Endothelial cell (in vitro differentiated cells): Measurements from ENCODE around the gene MBTPS2. TPM values are rescaled to one million over a fixed set of nuclear protein-coding genes. Genes with fewer than 3 reads are reported as not detected.

Source experiments
- DNase-seq: peaks from one replicate; pipeline ENCODE4 v3.0.0; 2021; ENCODE audit warnings: low spot score
- H3K27ac Mint-ChIP-seq: one replicate; pipeline ENCODE4 v1.8.0; 2021; ENCODE audit warnings: mixed read lengths, inconsistent platforms; ENCODE audit not compliant: unreplicated experiment
- H3K27me3 Mint-ChIP-seq: one replicate; pipeline ENCODE4 v1.8.0; 2021; ENCODE audit warnings: mild to moderate bottlenecking, moderate library complexity, mixed read lengths, inconsistent platforms; ENCODE audit not compliant: unreplicated experiment
- H3K36me3 Mint-ChIP-seq: one replicate; pipeline ENCODE4 v1.8.0; 2021; ENCODE audit warnings: mild to moderate bottlenecking, low read depth, mixed read lengths, inconsistent platforms; ENCODE audit not compliant: unreplicated experiment
- H3K4me1 Mint-ChIP-seq: one replicate; pipeline ENCODE4 v1.8.0; 2021; ENCODE audit warnings: mild to moderate bottlenecking, mixed read lengths, inconsistent platforms; ENCODE audit not compliant: unreplicated experiment
- H3K4me3 Mint-ChIP-seq: one replicate; pipeline ENCODE4 v1.8.0; 2021; ENCODE audit warnings: mild to moderate bottlenecking, mixed read lengths, inconsistent platforms; ENCODE audit not compliant: unreplicated experiment
- H3K9me3 Mint-ChIP-seq: one replicate; pipeline ENCODE4 v1.8.0; 2021; ENCODE audit warnings: mixed read lengths, inconsistent platforms; ENCODE audit not compliant: unreplicated experiment
- CTCF ChIP-seq: fragments of 200-600 bp; sonication (generic); IDR thresholded peaks from one replicate; pipeline ENCODE4 v1.5.0; 2021; ENCODE audit warnings: antibody characterized with exemption; ENCODE audit not compliant: unreplicated experiment
- total RNA-seq: library from RNA; stranded (reverse); fragmentation: NEBNext Ultra II Directional; extraction: Animal tissue kit (Norgen Biotek cat#: 25700); gene quantifications from one replicate; pipeline ENCODE4 v1.2.1, GENCODE V29; 2021; ENCODE audit not compliant: unreplicated experiment

Gene MBTPS2
- total RNA-seq, 1 donor from 2014 or later, result 9.4 TPM

GRCh38 chrX:21926527-21927278, 87.3 kb downstream of the MBTPS2 start:
- no peak overlapping the region for H3K27ac Mint-ChIP-seq
- H3K27me3 Mint-ChIP-seq, result peaks cover 2% of the 10 kb centered on the region
- H3K9me3 Mint-ChIP-seq, result no peaks in the 10 kb centered on the region
- no peaks in the 10 kb centered on the region for H3K4me1 Mint-ChIP-seq
- H3K4me3 Mint-ChIP-seq, result no peak overlapping the region
- TF ChIP-seq CTCF, result no peak
- H3K36me3 Mint-ChIP-seq, result no peaks in the 10 kb centered on the region
- no peak for DNase-seq

DNA sequence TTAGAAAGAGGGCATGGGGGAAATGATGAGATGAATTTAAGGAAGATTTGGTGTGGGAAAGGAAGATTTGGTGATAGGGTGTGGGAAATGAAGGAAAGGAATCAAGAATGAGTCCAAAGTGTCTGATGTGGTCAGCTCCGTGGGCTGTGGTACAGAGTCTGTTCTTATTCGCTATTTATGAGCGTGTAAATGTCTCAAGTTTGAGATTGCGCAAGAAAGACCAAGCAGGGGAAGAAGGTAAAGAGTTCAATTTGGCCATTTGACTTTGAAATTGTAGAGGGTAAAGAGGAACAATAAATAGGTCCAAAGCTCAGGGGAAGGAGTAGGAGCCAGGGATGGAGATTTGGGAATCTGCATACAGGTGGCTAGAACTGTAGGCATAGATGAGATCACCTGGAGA, 89.8 kb downstream of the MBTPS2 start:
- no peak for TF ChIP-seq CTCF
- Mint-ChIP-seq H3K27ac (no peak overlapping the region), H3K9me3 (no peaks in the 10 kb centered on the region), H3K36me3 (no peaks in the 10 kb centered on the region), H3K4me3 (no peak overlapping the region), H3K27me3 (peaks cover 4% of the 10 kb centered on the region), H3K4me1 (no peaks in the 10 kb centered on the region)
- DNase-seq, result no peak

GRCh38 chrX:21930986-21931385, 91.6 kb downstream of the MBTPS2 start:
- H3K36me3 Mint-ChIP-seq, result no peaks in the 10 kb centered on the region
- peaks cover 4% of the 10 kb centered on the region for H3K27me3 Mint-ChIP-seq
- H3K4me1 Mint-ChIP-seq, result no peaks in the 10 kb centered on the region
- no peak for DNase-seq
- TF ChIP-seq CTCF, result no peak
- no peaks in the 10 kb centered on the region for H3K9me3 Mint-ChIP-seq
- H3K4me3 Mint-ChIP-seq, result no peak overlapping the region
- no peak overlapping the region for H3K27ac Mint-ChIP-seq

GRCh38 chrX:21932292-21933002, 93.0 kb downstream of the MBTPS2 start:
- H3K27me3 Mint-ChIP-seq, result peaks cover 2% of the 10 kb centered on the region
- DNase-seq, result no peak
- no peak overlapping the region for H3K27ac Mint-ChIP-seq
- no peaks in the 10 kb centered on the region for H3K4me1 Mint-ChIP-seq
- no peaks in the 10 kb centered on the region for H3K36me3 Mint-ChIP-seq
- no peak for TF ChIP-seq CTCF
- H3K9me3 Mint-ChIP-seq, result no peaks in the 10 kb centered on the region
- H3K4me3 Mint-ChIP-seq, result no peak overlapping the region

- TF ChIP-seq CTCF, result no peak
- Mint-ChIP-seq H3K4me1 (no peaks in the 10 kb centered on the region), H3K36me3 (no peaks in the 10 kb centered on the region), H3K27ac (no peak overlapping the region), H3K9me3 (no peaks in the 10 kb centered on the region), H3K4me3 (no peak overlapping the region), H3K27me3 (peaks cover 2% of the 10 kb centered on the region)
- DNase-seq, result no peak
Observed at GRCh38 chrX:21933077-21933476, 93.7 kb downstream of the MBTPS2 start.
